SK-MEL-5 (cell line): ENCODE results near the gene GATB. TPM values are rescaled to one million over a fixed set of nuclear protein-coding genes. Genes with fewer than 3 reads are reported as not detected.
"Not testable (repeated sequence)": the region's sequence is repeated elsewhere in the genome, so short reads cannot be mapped to it uniquely, and the experiment has no call there.

Experiments
- DNase-seq: peaks from one replicate; pipeline ENCODE4 v3.0.0-alpha.2; 2016; ENCODE audit warnings: low read depth, low spot score
- in situ Hi-C: cut with HindIII; loops from 2 replicates; pipeline ENCODE4 v1.10.0; 2016; ENCODE audit warnings: low sequenced_read_pairs, high pct_unique_total_duplicates, low pct_unique_long_range_greater_than_20kb
- total RNA-seq: library from RNA; depleted of rRNA; stranded (reverse); fragments of >200 nt; shearing (Covaris generic); gene quantifications from 2 replicates; pipeline ENCODE4 v1.2.3, GENCODE V29; 2014

GATB gene
- total RNA-seq, 1 experiment from 2014 or later, result 33.9 TPM

- in situ Hi-C loops, result no loop called here
- no peak for DNase-seq
Observed at GRCh38 chr4:151745481-151746231, 15.2 kb downstream of the GATB start.

DNA sequence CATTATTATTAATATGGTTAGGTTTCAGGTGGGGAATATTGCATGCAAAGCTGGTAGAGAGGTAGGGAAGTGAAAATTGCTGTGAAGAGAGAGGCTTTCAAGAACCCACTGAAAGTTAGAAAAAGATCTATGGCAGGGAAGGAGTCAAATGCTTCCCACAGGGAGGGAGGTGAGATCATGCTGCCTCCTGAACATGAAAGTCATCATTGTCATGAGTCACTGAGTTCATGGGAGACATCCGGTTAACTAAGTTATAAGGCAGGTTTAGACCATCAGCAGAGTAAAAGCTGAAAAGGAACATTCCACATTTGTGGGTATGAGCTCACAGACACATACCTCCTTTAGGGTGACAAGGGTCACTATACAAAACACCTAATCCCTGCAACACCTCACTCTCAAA is 16.2 kb downstream of the GATB start:
- DNase-seq, result peak; percentile 32
- in situ Hi-C loops, result no loop called here

DNA sequence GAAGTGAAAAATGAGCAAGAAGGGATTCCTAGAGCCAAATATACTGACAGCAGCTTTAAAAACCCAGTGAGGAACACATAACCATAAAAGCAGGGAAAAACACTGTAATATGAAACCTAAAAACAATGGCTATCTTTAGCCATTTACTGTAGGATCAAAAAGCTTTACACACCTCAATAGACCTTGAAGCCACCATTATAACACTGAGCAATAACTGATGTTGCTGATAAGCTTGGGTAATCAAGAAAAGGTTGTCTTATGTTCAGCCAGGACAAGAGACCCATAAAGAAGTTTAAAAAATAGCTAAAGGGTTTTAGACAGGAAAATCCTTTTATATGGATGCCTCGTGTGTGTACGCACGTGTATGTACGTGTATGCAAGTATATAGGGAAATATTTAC is 16.9 kb downstream of the GATB start:
- in situ Hi-C loops, result no loop called here
- DNase-seq, result no peak

- DNase-seq, result no peak
- in situ Hi-C loops, result no loop called here
Observed at GRCh38 chr4:151743128-151743854, 17.5 kb downstream of the GATB start.

DNA sequence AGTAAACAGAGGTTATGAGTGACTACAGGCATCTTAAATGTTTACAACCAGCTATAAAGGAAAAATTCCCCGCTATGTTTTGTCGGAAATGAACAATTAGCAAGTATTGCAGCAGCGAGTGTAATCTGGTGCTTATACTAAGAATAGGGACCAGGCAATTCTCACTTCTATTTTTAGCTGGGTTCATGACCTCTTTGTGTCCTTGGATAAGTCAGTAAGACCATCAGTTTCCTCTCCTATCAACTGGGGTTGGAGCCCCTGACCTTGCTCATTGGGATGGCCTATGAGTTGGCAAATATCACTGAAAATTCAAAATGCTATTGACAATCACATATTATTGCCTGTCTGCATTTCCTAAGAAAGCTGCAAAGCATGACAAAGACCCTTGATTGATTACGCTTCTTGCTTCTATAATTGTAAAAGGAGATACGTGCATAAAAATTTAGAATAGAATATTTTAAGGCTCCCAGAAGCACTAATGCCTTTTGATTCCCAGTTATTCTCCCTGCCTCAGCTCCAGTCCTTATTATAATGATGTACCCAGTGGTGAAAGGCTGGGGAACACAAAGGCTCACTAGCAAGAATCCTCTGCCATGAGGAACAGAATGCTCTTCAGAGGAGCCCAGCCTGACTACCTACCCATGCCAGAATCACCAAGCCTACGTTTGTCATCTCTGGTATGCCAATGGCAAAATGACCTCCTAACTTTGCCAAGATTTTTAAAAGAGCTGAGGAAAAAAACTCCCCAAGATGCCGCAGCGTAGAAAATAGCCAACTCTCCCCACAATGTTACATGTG is 21.9 kb downstream of the GATB start:
- no peak for DNase-seq
- in situ Hi-C loops, result no loop called here

GRCh38 chr4:151736852-151737251 is 24.0 kb downstream of the GATB start:
- DNase-seq, in situ Hi-C loops: not testable (repeated sequence)

- no peak for DNase-seq
- in situ Hi-C loops, result no loop called here
Observed at GRCh38 chr4:151736361-151736760, 24.4 kb downstream of the GATB start.

GRCh38 chr4:151731670-151732069 is 29.1 kb downstream of the GATB start:
- DNase-seq, in situ Hi-C loops: not testable (repeated sequence)

GRCh38 chr4:151729731-151730559 is 30.9 kb downstream of the GATB start:
- in situ Hi-C loops, result no loop called here
- DNase-seq, result no peak

- in situ Hi-C loops, result no loop called here
Observed at GRCh38 chr4:151728679-151729078, 32.1 kb downstream of the GATB start.

DNA sequence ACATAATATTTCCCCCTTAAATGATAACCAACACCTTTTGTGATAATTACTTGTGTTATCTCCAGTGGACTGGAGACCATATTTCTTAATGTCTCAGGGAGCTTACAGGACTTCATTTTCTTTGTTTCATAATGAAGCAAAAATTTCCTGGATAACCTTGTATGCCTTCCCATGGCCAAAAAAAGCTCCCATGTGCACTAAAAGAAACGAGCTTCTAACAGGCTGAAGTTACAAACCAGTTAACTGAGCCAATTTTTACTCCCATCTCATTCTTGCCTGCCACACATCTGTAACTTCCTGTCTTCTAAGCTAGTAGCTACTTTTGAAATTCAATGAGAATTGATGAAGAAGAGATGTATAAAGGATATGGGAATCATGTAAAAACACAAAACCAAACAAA is 32.8 kb downstream of the GATB start:
- DNase-seq, result no peak
- in situ Hi-C loops, result no loop called here

More at GRCh38 chr4:151728679-151729078, 32.1 kb downstream of the GATB start:
- DNase-seq, result no peak

- DNase-seq, result no peak
- in situ Hi-C loops, result no loop called here
Observed at GRCh38 chr4:151727365-151727764, 33.4 kb downstream of the GATB start.

- in situ Hi-C loops, result no loop called here
- DNase-seq, result no peak
Observed at GRCh38 chr4:151725087-151725486, 35.7 kb downstream of the GATB start.

DNA sequence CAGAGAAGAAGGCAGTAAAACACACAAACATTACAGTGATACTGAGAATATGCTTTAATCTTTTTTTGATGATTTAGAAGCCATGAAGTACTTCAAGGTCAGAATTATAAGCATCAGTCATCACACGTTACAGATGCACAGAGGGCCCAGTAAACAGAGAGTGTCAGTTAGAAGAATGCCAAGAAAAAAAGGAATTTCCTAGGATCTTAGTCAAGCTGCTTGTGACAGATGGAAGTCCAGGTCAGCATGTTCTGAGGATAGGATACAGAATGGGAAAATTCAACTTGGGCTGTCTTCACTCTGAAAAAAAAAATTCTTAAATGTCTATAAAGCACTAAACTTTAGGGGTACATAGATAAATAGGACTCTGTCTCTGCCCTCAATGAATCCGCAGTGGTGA is 38.9 kb downstream of the GATB start:
- DNase-seq, result no peak
- in situ Hi-C loops, result no loop called here

DNA sequence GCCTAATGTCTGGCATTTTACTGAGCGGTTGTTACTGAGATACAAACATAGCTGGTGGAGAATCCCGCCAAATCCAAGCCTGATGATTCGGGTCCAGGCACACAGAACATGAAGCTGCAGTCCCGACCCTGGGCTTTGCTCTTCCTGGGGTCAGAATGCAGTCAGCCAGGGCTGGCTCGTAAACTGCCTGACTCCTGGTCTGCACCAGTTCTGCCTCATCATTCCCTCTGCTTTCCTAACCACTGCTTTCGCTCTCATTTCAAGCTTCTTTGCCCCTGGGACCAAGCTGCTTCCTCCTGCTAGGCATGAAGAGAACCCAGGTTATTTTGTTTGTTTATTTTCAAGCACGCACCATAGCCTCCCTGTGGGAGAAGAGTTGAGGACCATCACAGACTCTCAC is 39.3 kb downstream of the GATB start:
- in situ Hi-C loops, result no loop called here
- no peak for DNase-seq

DNA sequence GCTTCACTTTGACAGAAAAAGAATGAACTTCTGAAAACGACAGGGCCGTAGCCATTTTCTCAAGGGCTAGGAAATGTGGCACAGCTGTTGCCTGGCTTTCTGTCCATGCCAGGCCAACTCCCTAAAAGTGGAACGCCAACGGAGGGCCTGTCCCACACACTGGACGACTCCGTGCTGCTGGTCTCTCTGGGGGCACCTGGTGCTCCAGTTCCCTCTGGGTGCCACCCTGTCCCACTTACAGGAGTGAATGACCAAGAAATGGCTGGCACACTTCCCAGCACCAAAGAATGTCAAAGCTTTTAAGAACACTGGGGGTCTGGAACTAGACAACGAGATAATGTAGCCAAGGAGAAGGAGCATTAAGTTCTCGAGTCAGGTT is 40.9 kb downstream of the GATB start:
- no peak for DNase-seq
- in situ Hi-C loops, result no loop called here
